Astrocyte of the cerebellum (primary cell): ENCODE data around the gene PLD1.
"Not testable (repeated sequence)": the region's sequence is repeated elsewhere in the genome, so short reads cannot be mapped to it uniquely, and the experiment has no call there.

Experiments used
- DNase-seq: peaks from one replicate; pipeline ENCODE4 v3.0.0-alpha.2; 2011; ENCODE audit warnings: low read depth
- H3K4me3 ChIP-seq: 2 replicates; pipeline ENCODE4 v1.5.1; 2011; ENCODE audit warnings: mild to moderate bottlenecking, low read depth, low read length, moderate library complexity
- in situ Hi-C: cut with HindIII; loops from 2 replicates; pipeline ENCODE4 v1.10.0; 2017; ENCODE audit warnings: low sequenced_read_pairs
- TF ChIP-seq, protein P1 (sequence below): IDR thresholded peaks from 2 replicates; pipeline ENCODE4 v1.5.1; 2012; ENCODE audit warnings: low read length, low read depth, moderate library complexity, mild to moderate bottlenecking; ENCODE audit errors: missing control alignments

PLD1 gene

DNA sequence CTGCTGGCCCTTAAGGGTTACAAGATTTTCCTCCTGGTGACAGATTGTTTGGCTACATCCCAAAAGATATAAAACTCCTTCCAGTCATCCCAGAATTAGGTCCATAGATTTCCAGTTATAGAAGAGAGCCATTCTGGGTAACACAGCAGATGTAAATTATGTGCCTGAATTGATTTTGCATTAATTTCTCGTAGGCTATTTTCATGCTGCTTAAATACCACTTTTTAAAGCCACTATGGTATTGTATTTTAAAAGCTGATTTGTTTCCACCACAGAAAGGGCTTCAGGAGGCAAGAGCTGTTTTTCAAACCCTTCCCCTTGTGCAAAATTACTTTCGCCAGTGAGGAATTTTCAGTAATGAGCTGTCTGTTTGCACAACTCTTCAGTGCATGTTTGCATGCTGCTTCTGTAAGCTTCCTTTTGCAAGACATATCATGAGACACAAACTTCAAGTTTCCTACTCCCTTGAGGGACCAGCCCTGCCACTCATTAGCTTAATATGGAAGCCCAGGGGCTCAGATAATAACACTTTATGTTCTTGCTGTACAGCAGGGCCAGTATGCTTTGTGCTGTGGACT is 244.7 kb downstream of the PLD1 start:
- H3K4me3 ChIP-seq, result no peak overlapping the region
- in situ Hi-C loops, result loop anchor here (5.0 kb wide), 1 partner anchor 103 kb away; the partner anchor contains the start of gene TNIK
- DNase-seq, result no peak
- TF ChIP-seq, protein P1, sequence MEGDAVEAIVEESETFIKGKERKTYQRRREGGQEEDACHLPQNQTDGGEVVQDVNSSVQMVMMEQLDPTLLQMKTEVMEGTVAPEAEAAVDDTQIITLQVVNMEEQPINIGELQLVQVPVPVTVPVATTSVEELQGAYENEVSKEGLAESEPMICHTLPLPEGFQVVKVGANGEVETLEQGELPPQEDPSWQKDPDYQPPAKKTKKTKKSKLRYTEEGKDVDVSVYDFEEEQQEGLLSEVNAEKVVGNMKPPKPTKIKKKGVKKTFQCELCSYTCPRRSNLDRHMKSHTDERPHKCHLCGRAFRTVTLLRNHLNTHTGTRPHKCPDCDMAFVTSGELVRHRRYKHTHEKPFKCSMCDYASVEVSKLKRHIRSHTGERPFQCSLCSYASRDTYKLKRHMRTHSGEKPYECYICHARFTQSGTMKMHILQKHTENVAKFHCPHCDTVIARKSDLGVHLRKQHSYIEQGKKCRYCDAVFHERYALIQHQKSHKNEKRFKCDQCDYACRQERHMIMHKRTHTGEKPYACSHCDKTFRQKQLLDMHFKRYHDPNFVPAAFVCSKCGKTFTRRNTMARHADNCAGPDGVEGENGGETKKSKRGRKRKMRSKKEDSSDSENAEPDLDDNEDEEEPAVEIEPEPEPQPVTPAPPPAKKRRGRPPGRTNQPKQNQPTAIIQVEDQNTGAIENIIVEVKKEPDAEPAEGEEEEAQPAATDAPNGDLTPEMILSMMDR, result no peak

DNA sequence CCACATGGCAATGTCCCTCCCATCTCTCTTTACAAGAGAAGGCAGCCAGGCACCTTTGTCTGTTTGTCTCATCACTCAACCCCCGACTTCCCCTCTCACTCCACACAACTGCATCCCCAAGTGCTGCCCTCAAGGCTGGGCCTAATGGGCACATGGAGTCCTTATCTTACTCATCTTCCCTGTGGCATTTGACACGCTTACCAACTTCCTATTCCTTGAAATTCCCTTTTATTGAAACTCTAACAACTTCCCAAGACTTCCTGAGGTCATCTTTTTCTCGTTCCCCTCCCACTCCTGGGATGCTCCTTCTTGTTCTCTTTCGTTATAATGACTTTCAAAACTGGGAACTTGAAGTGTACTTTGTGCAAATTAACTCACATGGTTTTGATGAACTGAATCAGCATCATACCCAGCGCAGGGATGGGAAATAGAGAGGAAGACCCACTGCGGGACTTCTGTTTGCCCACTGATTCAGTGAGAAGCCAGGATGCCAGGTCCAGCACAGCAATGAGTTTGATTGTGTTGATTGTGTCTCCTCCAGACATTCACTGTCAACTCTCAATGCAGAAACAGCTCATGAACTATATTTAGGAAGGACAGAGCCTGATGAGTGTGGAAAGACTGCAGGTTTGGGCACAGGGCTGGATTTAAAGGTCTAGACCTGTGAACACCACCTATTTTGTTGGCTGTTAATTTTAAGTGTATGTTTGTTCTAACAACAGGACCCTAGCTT is 245.4 kb downstream of the PLD1 start:
- in situ Hi-C loops, result loop anchor here (5.0 kb wide), 1 partner anchor 103 kb away; the partner anchor contains the start of gene TNIK
- TF ChIP-seq, protein P1, result no peak
- no peak overlapping the region for H3K4me3 ChIP-seq
- DNase-seq, result no peak

DNA sequence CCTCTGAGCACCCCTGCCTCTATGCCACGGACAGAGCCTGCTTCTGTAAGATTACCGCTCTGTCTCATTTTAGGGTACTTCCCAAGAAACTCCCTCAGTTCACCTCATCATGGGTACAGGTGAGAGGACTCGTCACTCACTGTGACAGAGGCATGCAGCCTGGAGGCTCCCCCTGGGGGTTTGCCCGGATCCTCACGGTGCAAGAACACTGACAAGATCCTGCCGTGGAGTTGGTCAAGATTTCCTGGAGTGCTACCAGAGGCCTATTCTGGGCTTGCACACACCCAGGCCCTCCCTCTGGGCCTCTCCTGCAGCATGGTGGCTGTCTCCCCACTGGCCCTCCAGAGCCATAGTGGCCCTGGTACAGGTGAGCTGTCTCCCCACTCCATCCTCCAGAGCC is 247.0 kb downstream of the PLD1 start:
- no peak overlapping the region for H3K4me3 ChIP-seq
- in situ Hi-C loops, result no loop called here
- TF ChIP-seq, protein P1, result no peak
- DNase-seq, result no peak

DNA sequence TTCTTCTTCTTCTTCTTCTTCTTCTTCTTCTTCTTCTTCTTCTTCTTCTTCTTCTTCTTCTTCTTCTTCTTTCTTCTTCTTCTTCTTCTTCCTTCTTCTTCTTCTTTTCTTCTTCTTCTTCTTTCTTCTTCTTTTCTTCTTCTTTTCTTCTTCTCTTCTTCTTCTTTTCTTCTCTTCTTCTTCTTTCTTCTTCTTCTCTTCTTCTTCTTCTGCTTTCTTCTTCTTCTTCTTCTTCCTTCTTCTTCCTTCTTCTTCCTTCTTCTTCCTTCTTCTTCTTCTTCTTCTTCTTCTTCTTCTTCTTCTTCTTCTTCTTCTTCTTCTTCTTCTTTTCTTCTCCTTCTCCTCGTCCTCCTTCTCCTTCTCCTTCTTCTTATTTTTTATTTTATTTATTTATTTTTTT is 247.8 kb downstream of the PLD1 start:
- in situ Hi-C loops, H3K4me3 ChIP-seq: not testable (repeated sequence)

DNA sequence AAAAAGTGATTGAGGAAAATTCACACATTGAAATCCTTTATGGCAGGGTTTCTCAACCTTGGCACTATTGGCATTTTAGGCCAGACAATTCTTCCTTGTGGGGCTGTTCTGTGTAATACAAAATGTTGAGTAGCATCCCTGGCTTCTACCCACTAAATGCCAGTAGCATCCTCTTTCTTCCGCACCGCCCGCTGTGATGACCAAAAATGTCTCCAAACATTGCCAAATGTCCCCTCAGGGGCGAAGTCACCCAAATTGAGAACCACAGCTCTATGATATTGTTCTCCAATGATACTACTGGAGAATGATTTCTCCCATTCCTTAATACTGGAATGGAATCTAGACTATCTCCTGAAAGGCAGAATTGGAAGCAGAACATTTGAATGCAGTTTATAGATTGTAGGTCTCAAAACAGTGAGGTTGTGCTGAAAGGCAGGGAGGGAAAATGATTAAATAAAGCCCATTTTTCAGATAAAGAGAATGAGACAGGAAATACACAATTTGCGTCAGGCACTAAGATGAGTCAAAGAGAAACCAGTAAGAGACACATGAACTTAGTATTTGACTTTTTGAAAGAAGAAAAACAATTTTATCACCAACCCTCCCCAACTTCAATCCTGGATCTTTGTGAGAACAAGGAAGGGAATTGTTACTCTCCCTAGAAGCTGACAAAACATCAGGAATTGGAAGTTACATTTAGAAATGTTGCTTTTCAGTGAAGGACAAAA is 248.5 kb downstream of the PLD1 start:
- DNase-seq, result no peak
- in situ Hi-C loops, result no loop called here
- no peak overlapping the region for H3K4me3 ChIP-seq
- TF ChIP-seq, protein P1, result no peak

More for the DNA sequence above, 247.8 kb downstream of the PLD1 start:
- not testable (repeated sequence) for DNase-seq

DNA sequence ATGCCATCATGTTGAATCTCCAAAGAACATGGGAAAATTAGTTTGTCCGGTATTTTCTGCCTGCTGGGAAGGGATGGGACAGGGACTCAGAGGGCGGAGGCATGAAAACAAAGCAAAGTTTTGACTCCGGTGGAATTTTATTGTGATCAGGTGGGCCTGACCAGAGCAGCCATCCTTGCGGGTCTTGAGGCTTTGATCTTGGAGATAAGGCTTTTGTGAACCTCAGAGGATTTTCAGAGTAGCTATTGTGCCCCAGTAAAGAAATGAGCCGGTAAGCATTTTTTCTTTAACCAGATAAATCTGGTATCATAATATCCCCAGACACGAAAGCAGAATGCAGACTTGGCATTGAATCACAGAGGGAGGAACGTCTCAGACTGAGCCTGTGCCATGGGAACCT is 250.7 kb downstream of the PLD1 start:
- TF ChIP-seq, protein P1, result no peak
- in situ Hi-C loops, result no loop called here
- no peak for DNase-seq
- H3K4me3 ChIP-seq, result no peak overlapping the region

DNA sequence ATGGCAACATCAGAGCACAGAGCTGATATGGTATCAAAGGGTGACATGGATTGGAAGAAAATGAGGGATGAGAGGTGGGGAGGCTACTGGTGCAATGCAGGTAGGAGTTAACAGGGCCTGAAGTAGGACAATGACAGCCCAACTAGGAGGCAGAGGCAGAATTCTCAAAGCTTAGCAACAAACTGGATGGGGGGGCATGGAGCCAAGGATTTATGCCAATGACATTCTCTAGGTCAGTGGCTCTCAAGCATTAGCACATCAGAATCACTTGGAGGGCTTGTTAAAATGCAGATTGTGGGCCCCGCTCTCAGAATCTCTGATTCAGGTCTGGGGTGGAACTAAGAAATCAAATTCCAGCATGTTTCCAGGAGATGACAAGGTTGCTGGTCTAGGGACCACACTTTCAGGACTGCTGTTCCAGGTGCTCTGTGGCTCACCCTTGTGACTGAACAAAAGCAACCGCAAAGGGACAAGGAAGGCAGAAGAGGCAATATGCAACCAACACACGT is 252.0 kb downstream of the PLD1 start:
- in situ Hi-C loops, result no loop called here
- no peak for DNase-seq
- no peak overlapping the region for H3K4me3 ChIP-seq

More for the DNA sequence above, 252.0 kb downstream of the PLD1 start:
- TF ChIP-seq, protein P1, result no peak
